K562 (cell line): ENCODE data around the gene FERMT3. TPM values are rescaled to one million over a fixed set of nuclear protein-coding genes. Genes with fewer than 3 reads are reported as not detected.

Experiments
- CBX3 ChIP-seq, 2 experiments: IDR thresholded peaks; 1 replicate in 1 of 2; 2 replicates in 1 of 2; pipeline ENCODE4 v1.6.1; 2012; ENCODE audit warnings: inconsistent platforms in 2 of 2, low read length in 2 of 2, borderline replicate concordance in 1 of 2, control low read depth in 1 of 2
- CSDE1 ChIP-seq, 2 experiments: fragments of 450-650 bp; IDR thresholded peaks; 2 replicates each; pipeline ENCODE4 v1.6.1; 2016; ENCODE audit warnings: mild to moderate bottlenecking in 1 of 2
- HNRNPL ChIP-seq: fragments of 200-400 bp; formaldehyde crosslinking; IDR thresholded peaks from 2 replicates; pipeline ENCODE4 v1.6.1; 2017; ENCODE audit warnings: low read depth, mild to moderate bottlenecking, low read length
- KDM4B ChIP-seq, 2 experiments: fragments of 450-650 bp in 1 of 2; sonication (generic) in 1 of 2; IDR thresholded peaks; 2 replicates each; pipeline ENCODE4 v1.6.1; 2016 to 2017; ENCODE audit warnings: borderline replicate concordance in 2 of 2, antibody characterized with exemption in 1 of 2, low read depth in 1 of 2, mild to moderate bottlenecking in 1 of 2
- NR2C1 ChIP-seq, 2 experiments: fragments of 450-650 bp; IDR thresholded peaks; 2 replicates each; pipeline ENCODE4 v1.6.1; 2017; ENCODE audit warnings: mild to moderate bottlenecking in 2 of 2, antibody characterized with exemption in 1 of 2, inconsistent platforms in 1 of 2, missing compliant biosample characterization in 1 of 2, missing genetic modification characterization in 1 of 2
- POLR3A ChIP-seq: IDR thresholded peaks from 2 replicates; pipeline ENCODE4 v1.6.1; 2011; ENCODE audit warnings: borderline replicate concordance, mild to moderate bottlenecking, moderate library complexity; ENCODE audit not compliant: insufficient read length, insufficient read depth; ENCODE audit errors: extremely low read depth
- SMARCB1 ChIP-seq: IDR thresholded peaks from 2 replicates; pipeline ENCODE4 v1.6.1; 2011; ENCODE audit warnings: improper control_type of control experiment, low read depth; ENCODE audit not compliant: insufficient read length
- TAF1 ChIP-seq: IDR thresholded peaks from 2 replicates; pipeline ENCODE4 v1.6.1; 2011; ENCODE audit warnings: mild to moderate bottlenecking, low read length, moderate library complexity; ENCODE audit not compliant: insufficient read depth, control insufficient read depth, severe bottlenecking; ENCODE audit errors: extremely low read depth
- TFAM ChIP-seq: fragments of 250-450 bp; sonication (Bioruptor Pico); conservative IDR thresholded peaks from 2 replicates; pipeline ENCODE4 v1.5.0; 2021; ENCODE audit warnings: mild to moderate bottlenecking, moderate library complexity
- TGIF2 ChIP-seq: sonication (generic); formaldehyde crosslinking; IDR thresholded peaks from 2 replicates; pipeline ENCODE4 v1.8.1; 2022; ENCODE audit warnings: mild to moderate bottlenecking, missing genetic modification reagents, moderate library complexity
- ZBTB34 ChIP-seq: fragments of 250-450 bp; sonication (Bioruptor Pico); IDR thresholded peaks from 2 replicates; pipeline ENCODE4 v1.8.0; 2021; ENCODE audit warnings: mild to moderate bottlenecking, moderate library complexity
- ZBTB9 ChIP-seq: fragments of 450-650 bp; formaldehyde crosslinking; IDR thresholded peaks from 2 replicates; pipeline ENCODE4 v1.4.0; 2020; ENCODE audit warnings: mild to moderate bottlenecking, moderate library complexity
- polyA plus RNA-seq, 8 experiments: library from polyadenylated mRNA; depleted of rRNA in 4 of 8; stranded (reverse) in 5 of 8; unstranded in 3 of 8; fragments of >200 nt; fragmentation: Nextera tagmentation in 2 of 8; fragmentation: Illumina TruSeq in 1 of 8; extraction: Ambion mirVana in 2 of 8; extraction: Trizol in 1 of 8; gene quantifications; 2 replicates each; pipeline versions ENCODE4 v1.2.1 to v1.2.3, GENCODE V29; 2011 to 2014; ENCODE audit warnings: inconsistent platforms in 1 of 8, missing spikeins in 1 of 8
- total RNA-seq, 7 experiments: library from RNA; depleted of rRNA in 6 of 7; stranded (reverse); fragments of >200 nt in 6 of 7; fragmentation: Illumina TruSeq in 2 of 7; extraction: Trizol in 2 of 7; gene quantifications; 2 replicates each; pipeline versions ENCODE4 v1.2.1 to v1.2.3, GENCODE V29; 2011 to 2021; ENCODE audit warnings: low replicate concordance in 1 of 7
- TF ChIP-seq, protein P1 (sequence below): fragments of 450-650 bp; formaldehyde crosslinking; IDR thresholded peaks from 2 replicates; pipeline ENCODE4 v1.4.0; 2020; ENCODE audit warnings: mild to moderate bottlenecking, moderate library complexity
- TF ChIP-seq, protein P2 (sequence below): sonication (generic); formaldehyde crosslinking; IDR thresholded peaks from 2 replicates; pipeline ENCODE4 v1.8.1; 2023; ENCODE audit warnings: missing genetic modification reagents, mild to moderate bottlenecking, borderline replicate concordance

Gene FERMT3
- total and polyA plus RNA-seq, 9 of the 15 experiments (the other 6 are each of a cell fraction or from before 2014, with no cell fraction given) = 3.2 to 275 (median 79.7) TPM

DNA sequence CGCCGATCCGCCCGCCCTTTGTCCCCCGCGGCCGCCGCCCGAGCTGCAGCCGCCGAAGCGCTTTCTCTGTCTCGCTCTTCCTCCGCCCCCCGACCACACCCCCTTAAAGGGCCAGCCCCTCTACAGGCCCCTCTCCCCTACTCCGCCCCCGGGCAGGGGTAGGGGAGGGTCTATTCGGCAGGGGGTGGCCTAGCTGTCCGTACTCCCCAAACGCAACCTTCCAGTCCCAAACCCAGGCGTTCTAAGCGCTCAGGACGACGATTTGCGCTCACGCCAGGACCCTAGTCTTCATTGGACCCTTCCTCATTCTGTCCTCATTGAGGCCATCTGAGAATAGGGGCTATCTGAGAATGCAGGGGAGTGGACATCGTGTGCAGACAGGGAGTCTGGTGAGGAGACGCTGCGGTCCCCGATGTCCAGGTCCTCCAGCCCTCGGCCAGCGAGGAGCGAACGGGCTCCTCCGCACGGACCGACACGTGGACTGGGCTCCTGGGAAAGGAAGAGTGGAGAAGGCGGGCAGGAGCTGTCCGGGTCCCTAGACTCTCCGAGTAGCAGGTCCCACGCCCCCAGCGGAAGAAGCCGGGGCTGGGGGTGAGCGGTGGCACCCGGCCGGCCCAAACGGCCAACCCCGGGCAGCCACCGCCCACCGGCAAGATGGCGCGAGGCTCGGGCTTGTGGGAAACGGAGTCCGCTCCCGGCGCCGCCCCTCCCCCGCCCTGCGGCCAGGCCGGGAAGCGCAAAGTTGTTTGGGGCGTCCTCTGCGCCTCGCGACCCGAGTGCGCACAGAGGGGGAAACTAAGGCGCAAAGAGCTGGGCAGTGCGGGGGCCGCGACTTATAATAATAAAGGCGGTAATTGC, 40.6 kb downstream of the FERMT3 start, which contains the start of gene PPP1R14B (continued):
- TF ChIP-seq TFAM (no peak), TGIF2 (peak; percentile 43; the same call in 1 of the 2 replicates), HNRNPL (peak; percentile 96), POLR3A (no peak), NR2C1 (IDR thresholded peaks at IDR 0.05) (peak; percentile 44; the same call in 1 of the 2 replicates), NR2C1 (tag; IDR thresholded peaks at IDR 0.05) (peak; percentile 70), SMARCB1 (no peak), CBX3 (IDR thresholded peaks at IDR 0.05; ENCODE audit: borderline replicate concordance in 1 of 2, low read length in 2 of 2) (peak in 1 of 2 experiments; percentile 64; a peak in 1 of 3 replicates), CSDE1 (IDR thresholded peaks at IDR 0.05) (no peak), ZBTB9 (CRISPR knock-in tag) (no peak), KDM4B (IDR thresholded peaks at IDR 0.05; ENCODE audit: borderline replicate concordance in 2 of 2, low read depth in 1 of 2) (peak in 1 of 2 experiments; percentile 57; a peak in 2 of 4 replicates), TAF1 (peak; percentile 45), ZBTB34 (CRISPR knock-in tag) (no peak)
- TF ChIP-seq, protein P1, sequence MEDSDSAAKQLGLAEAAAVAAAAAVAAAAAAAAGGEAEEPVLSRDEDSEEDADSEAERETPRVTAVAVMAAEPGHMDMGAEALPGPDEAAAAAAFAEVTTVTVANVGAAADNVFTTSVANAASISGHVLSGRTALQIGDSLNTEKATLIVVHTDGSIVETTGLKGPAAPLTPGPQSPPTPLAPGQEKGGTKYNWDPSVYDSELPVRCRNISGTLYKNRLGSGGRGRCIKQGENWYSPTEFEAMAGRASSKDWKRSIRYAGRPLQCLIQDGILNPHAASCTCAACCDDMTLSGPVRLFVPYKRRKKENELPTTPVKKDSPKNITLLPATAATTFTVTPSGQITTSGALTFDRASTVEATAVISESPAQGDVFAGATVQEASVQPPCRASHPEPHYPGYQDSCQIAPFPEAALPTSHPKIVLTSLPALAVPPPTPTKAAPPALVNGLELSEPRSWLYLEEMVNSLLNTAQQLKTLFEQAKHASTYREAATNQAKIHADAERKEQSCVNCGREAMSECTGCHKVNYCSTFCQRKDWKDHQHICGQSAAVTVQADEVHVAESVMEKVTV (CRISPR knock-in tag) = no peak
- TF ChIP-seq, protein P2, sequence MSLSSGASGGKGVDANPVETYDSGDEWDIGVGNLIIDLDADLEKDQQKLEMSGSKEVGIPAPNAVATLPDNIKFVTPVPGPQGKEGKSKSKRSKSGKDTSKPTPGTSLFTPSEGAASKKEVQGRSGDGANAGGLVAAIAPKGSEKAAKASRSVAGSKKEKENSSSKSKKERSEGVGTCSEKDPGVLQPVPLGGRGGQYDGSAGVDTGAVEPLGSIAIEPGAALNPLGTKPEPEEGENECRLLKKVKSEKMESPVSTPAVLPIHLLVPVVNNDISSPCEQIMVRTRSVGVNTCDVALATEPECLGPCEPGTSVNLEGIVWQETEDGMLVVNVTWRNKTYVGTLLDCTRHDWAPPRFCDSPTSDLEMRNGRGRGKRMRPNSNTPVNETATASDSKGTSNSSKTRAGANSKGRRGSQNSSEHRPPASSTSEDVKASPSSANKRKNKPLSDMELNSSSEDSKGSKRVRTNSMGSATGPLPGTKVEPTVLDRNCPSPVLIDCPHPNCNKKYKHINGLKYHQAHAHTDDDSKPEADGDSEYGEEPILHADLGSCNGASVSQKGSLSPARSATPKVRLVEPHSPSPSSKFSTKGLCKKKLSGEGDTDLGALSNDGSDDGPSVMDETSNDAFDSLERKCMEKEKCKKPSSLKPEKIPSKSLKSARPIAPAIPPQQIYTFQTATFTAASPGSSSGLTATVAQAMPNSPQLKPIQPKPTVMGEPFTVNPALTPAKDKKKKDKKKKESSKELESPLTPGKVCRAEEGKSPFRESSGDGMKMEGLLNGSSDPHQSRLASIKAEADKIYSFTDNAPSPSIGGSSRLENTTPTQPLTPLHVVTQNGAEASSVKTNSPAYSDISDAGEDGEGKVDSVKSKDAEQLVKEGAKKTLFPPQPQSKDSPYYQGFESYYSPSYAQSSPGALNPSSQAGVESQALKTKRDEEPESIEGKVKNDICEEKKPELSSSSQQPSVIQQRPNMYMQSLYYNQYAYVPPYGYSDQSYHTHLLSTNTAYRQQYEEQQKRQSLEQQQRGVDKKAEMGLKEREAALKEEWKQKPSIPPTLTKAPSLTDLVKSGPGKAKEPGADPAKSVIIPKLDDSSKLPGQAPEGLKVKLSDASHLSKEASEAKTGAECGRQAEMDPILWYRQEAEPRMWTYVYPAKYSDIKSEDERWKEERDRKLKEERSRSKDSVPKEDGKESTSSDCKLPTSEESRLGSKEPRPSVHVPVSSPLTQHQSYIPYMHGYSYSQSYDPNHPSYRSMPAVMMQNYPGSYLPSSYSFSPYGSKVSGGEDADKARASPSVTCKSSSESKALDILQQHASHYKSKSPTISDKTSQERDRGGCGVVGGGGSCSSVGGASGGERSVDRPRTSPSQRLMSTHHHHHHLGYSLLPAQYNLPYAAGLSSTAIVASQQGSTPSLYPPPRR (CRISPR knock-in tag) = no peak
